K562 (cell line): ENCODE results near the gene OLIG2. TPM values are rescaled to one million over a fixed set of nuclear protein-coding genes. Genes with fewer than 3 reads are reported as not detected.

Source experiments
- ATAC-seq: fragments of 200-7000 bp; cut with Tn5 transposase; 3 replicates; pipeline ENCODE4 v1.9.1; 2020; ENCODE audit warnings: moderate library complexity
- Bru-seq: library from RNA; stranded (reverse); fragments of 400-500 nt; gene quantifications from one replicate; lab custom pipeline; 2021; lab: Mats Ljungman, UMichigan
- BruChase-seq, 2 experiments: library from RNA; stranded (reverse); fragments of 400-500 nt; gene quantifications; one replicate each; lab custom pipeline; 2021; lab: Mats Ljungman, UMichigan
- BruUV-seq: library from RNA; stranded (reverse); fragments of 400-500 nt; replicated peaks from 2 replicates; lab custom pipeline; 2021; lab: Mats Ljungman, UMichigan
- CTCF ChIA-PET: fragments of 300-600 bp; formaldehyde crosslinking; extraction: SDS; loops from one replicate; lab custom pipeline; 2021; ENCODE audit warnings: low intra/inter-chr PET ratio; lab: Yijun Ruan, JAX
- POLR2A ChIA-PET: fragments of 300-600, 350-650 bp; sonication (Branson Sonifier 250); formaldehyde crosslinking; extraction: SDS; loops from one replicate; lab custom pipeline; 2021; ENCODE audit warnings: antibody characterized with exemption, inconsistent platforms; lab: Yijun Ruan, JAX
- DNase-seq, 4 experiments: peaks; one replicate each; pipeline versions ENCODE4 v3.0.0 to v3.0.0-alpha.2; 2011 to 2018; ENCODE audit warnings: low spot score in 3 of 4, mixed read lengths in 3 of 4; ENCODE audit errors: extremely low read depth in 1 of 4
- FAIRE-seq: peaks from 2 replicates; lab custom pipeline; 2011; peaks lifted over from hg19 to GRCh38; lab: Jason Lieb, UNC
- H2AFZ ChIP-seq: 2 replicates; pipeline ENCODE4 v1.6.0; 2011; ENCODE audit warnings: low read depth, low read length, control low read depth, inconsistent platforms
- H3K27ac ChIP-seq: fragments of 200-600 bp; 3 replicates; pipeline ENCODE4 v1.8.0; 2011; ENCODE audit warnings: low read depth, mild to moderate bottlenecking, control low read depth, inconsistent platforms, low read length, moderate library complexity, mixed read lengths; ENCODE audit errors: extremely low read depth
- H3K27me3 ChIP-seq, 2 experiments: fragments of 300-600 bp in 1 of 2; 2 replicates in 1 of 2; 3 replicates in 1 of 2; pipeline versions ENCODE4 v1.6.0 to v1.8.0; 2011; ENCODE audit warnings: inconsistent platforms in 2 of 2, low read length in 2 of 2, mild to moderate bottlenecking in 1 of 2, mixed read lengths in 1 of 2, moderate library complexity in 1 of 2; ENCODE audit not compliant: control insufficient read depth in 2 of 2, insufficient read depth in 2 of 2
- H3K36me3 ChIP-seq: fragments of 300-600 bp; 3 replicates; pipeline ENCODE4 v1.8.0; 2011; ENCODE audit warnings: mild to moderate bottlenecking, low read length, inconsistent platforms; ENCODE audit not compliant: control insufficient read depth, insufficient read depth
- H3K4me1 ChIP-seq, 2 experiments: fragments of 200-600 bp in 1 of 2; replicated peaks in 1 of 2; 2 replicates in 1 of 2; 3 replicates in 1 of 2; pipeline versions ENCODE4 v1.5.1 to v1.8.0; 2011; ENCODE audit warnings: inconsistent platforms in 2 of 2, low read length in 2 of 2, mild to moderate bottlenecking in 1 of 2, mixed read lengths in 1 of 2, moderate library complexity in 1 of 2; ENCODE audit not compliant: control insufficient read depth in 2 of 2, insufficient read depth in 2 of 2
- H3K4me2 ChIP-seq: 2 replicates; pipeline ENCODE4 v1.6.1; 2011; ENCODE audit warnings: low read length, control low read depth, inconsistent platforms, mixed read lengths; ENCODE audit not compliant: insufficient read depth
- H3K4me3 ChIP-seq: fragments of 200-600 bp; sonication (generic), shearing (Covaris generic); 2 replicates; pipeline ENCODE4 v1.5.1; 2016; ENCODE audit warnings: control low read depth, inconsistent platforms
- H3K79me2 ChIP-seq: fragments of 200-600 bp; 3 replicates; pipeline ENCODE4 v1.8.0; 2011; ENCODE audit warnings: low read length, inconsistent platforms; ENCODE audit not compliant: control insufficient read depth, insufficient read depth
- H3K9ac ChIP-seq, 2 experiments: 2 replicates each; pipeline versions ENCODE4 v1.6.0 to v1.6.1; 2011; ENCODE audit warnings: low read depth in 2 of 2, low read length in 2 of 2, control low read depth in 1 of 2, inconsistent platforms in 1 of 2, mild to moderate bottlenecking in 1 of 2, mixed read lengths in 1 of 2; ENCODE audit not compliant: insufficient read depth in 1 of 2
- H3K9me1 ChIP-seq: one replicate; pipeline ENCODE4 v1.6.0; 2011; ENCODE audit warnings: inconsistent platforms, mild to moderate bottlenecking, low read length, moderate library complexity; ENCODE audit not compliant: control insufficient read depth, insufficient read depth
- H3K9me3 ChIP-seq: replicated peaks from 2 replicates; pipeline ENCODE4 v1.5.1; 2011; ENCODE audit warnings: low read depth, low read length, inconsistent platforms; ENCODE audit not compliant: control insufficient read depth, insufficient read depth
- H4K20me1 ChIP-seq: replicated peaks from 2 replicates; pipeline ENCODE4 v1.6.1; 2011; ENCODE audit warnings: low read length, inconsistent platforms, mixed read lengths; ENCODE audit not compliant: control insufficient read depth, insufficient read depth
- BDP1 ChIP-seq: IDR thresholded peaks from 3 replicates; pipeline ENCODE4 v1.6.1; 2011; ENCODE audit not compliant: insufficient read length, insufficient read depth
- POLR2AphosphoS2 ChIP-seq: IDR thresholded peaks from 2 replicates; pipeline ENCODE4 v1.6.1; 2012; ENCODE audit warnings: low read length, improper control_type of control experiment
- RBBP5 ChIP-seq: fragments of 200-600 bp; sonication (generic); IDR thresholded peaks from 2 replicates; pipeline ENCODE4 v1.6.1; 2012; ENCODE audit warnings: borderline replicate concordance, mild to moderate bottlenecking, low read length, control low read depth, inconsistent platforms; ENCODE audit not compliant: insufficient read depth, poor library complexity, severe bottlenecking
- ZNF174 ChIP-seq: fragments of 250-450 bp; sonication (Bioruptor Pico); IDR thresholded peaks from 2 replicates; pipeline ENCODE4 v1.4.0; 2020; ENCODE audit warnings: mild to moderate bottlenecking
- WGBS: fragments of 100-300 bp; shearing (Covaris generic); methylation state at CpG from one replicate; pipeline ENCODE4 v1.1.6; 2016; ENCODE audit warnings: low coverage, mixed read lengths; ENCODE audit not compliant: insufficient coverage; ENCODE audit errors: missing lambda C conversion rate; 5-methylcytosine and 5-hydroxymethylcytosine counted together
- in situ Hi-C: fragments of 300-500 bp; cut with MboI; formaldehyde crosslinking; loops from 4 replicates; pipeline ENCODE4 v1.15.0; 2018; ENCODE audit warnings: inconsistent platforms, mixed read lengths
- intact Hi-C: fragments of 100-400 bp; cut with micrococcal nuclease; formaldehyde crosslinking; loops from 2 replicates; pipeline ENCODE4 v1.14.2; 2022
- long read RNA-seq, 3 experiments: library from polyadenylated mRNA in 2 of 3; library from RNA in 1 of 3; unstranded in 2 of 3; stranded (forward) in 1 of 3; transcript quantifications; one replicate each; pipeline ENCODE4 v2.0.0, GENCODE V29; 2019 to 2022
- polyA minus RNA-seq, 3 experiments: library from RNA; depleted of rRNA, polyadenylated mRNA; stranded (reverse); fragments of >200 nt; gene quantifications; 2 replicates each; pipeline ENCODE4 v1.2.3, GENCODE V29; 2011
- polyA plus RNA-seq, 8 experiments: library from polyadenylated mRNA; depleted of rRNA in 4 of 8; stranded (reverse) in 5 of 8; unstranded in 3 of 8; fragments of >200 nt; fragmentation: Nextera tagmentation in 2 of 8; fragmentation: Illumina TruSeq in 1 of 8; extraction: Ambion mirVana in 2 of 8; extraction: Trizol in 1 of 8; gene quantifications; 2 replicates each; pipeline versions ENCODE4 v1.2.1 to v1.2.3, GENCODE V29; 2011 to 2014; ENCODE audit warnings: inconsistent platforms in 1 of 8, missing spikeins in 1 of 8
- total RNA-seq, 7 experiments: library from RNA; depleted of rRNA in 6 of 7; stranded (reverse); fragments of >200 nt in 6 of 7; fragmentation: Illumina TruSeq in 2 of 7; extraction: Trizol in 2 of 7; gene quantifications; 2 replicates each; pipeline versions ENCODE4 v1.2.1 to v1.2.3, GENCODE V29; 2011 to 2021; ENCODE audit warnings: low replicate concordance in 1 of 7
- TF ChIP-seq, protein P1 (sequence below): sonication (generic); formaldehyde crosslinking; IDR thresholded peaks from 2 replicates; pipeline ENCODE4 v1.8.0; 2022; ENCODE audit warnings: mild to moderate bottlenecking, missing genetic modification reagents

Gene OLIG2
- not detected in 2 replicates for total RNA-seq (2011; cell fraction: chromatin; rRNA removed; ENCODE audit: low replicate concordance)
- total RNA-seq (2011; cell fraction: nucleolus; rRNA removed) = not detected in 2 replicates
- total RNA-seq (2011; cell fraction: nucleoplasm; rRNA removed) = not detected in 2 replicates
- total RNA-seq (2014; rRNA removed) (not detected in 2 replicates), total RNA-seq (2014; rRNA removed; fragmentation: Illumina TruSeq; extraction: Trizol) (not detected in 2 replicates), total RNA-seq (2015; rRNA removed; fragmentation: Illumina TruSeq; extraction: Trizol) (not detected in 2 replicates), total RNA-seq (2021) (not detected in 2 replicates), polyA plus RNA-seq (2011; rRNA removed) (not detected in 2 replicates), polyA plus RNA-seq (2014; fragmentation: Illumina TruSeq; extraction: Trizol) (not detected in 2 replicates), polyA plus RNA-seq (2014; fragmentation: Nextera tagmentation; extraction: Ambion mirVana) (not detected), polyA plus RNA-seq (2014; rRNA removed) (not detected in 2 replicates), polyA minus RNA-seq (2011; rRNA and poly(A)+ RNA removed) (not detected in 2 replicates), Bru-seq, nascent RNA (not detected), BruChase-seq, experiment 1, labeled RNA remaining after a 2-hour chase (not detected), BruChase-seq, experiment 2, labeled RNA remaining after a 6-hour chase (not detected)
- polyA plus RNA-seq (2011; cell fraction: cytosol; rRNA removed) = not detected in 2 replicates
- not detected in 2 replicates for polyA plus RNA-seq (2011; cell fraction: nucleus; rRNA removed)
- not detected in 2 replicates for polyA plus RNA-seq (2012)
- polyA minus RNA-seq (2011; cell fraction: cytosol; rRNA and poly(A)+ RNA removed) = not detected in 2 replicates
- polyA minus RNA-seq (2011; cell fraction: nucleus; rRNA and poly(A)+ RNA removed) = not detected in 2 replicates
- long read RNA-seq, experiment 1 = 0 reads
- long read RNA-seq, experiment 2 = 0 reads
- long read RNA-seq, experiment 3 = 0 reads

DNA sequence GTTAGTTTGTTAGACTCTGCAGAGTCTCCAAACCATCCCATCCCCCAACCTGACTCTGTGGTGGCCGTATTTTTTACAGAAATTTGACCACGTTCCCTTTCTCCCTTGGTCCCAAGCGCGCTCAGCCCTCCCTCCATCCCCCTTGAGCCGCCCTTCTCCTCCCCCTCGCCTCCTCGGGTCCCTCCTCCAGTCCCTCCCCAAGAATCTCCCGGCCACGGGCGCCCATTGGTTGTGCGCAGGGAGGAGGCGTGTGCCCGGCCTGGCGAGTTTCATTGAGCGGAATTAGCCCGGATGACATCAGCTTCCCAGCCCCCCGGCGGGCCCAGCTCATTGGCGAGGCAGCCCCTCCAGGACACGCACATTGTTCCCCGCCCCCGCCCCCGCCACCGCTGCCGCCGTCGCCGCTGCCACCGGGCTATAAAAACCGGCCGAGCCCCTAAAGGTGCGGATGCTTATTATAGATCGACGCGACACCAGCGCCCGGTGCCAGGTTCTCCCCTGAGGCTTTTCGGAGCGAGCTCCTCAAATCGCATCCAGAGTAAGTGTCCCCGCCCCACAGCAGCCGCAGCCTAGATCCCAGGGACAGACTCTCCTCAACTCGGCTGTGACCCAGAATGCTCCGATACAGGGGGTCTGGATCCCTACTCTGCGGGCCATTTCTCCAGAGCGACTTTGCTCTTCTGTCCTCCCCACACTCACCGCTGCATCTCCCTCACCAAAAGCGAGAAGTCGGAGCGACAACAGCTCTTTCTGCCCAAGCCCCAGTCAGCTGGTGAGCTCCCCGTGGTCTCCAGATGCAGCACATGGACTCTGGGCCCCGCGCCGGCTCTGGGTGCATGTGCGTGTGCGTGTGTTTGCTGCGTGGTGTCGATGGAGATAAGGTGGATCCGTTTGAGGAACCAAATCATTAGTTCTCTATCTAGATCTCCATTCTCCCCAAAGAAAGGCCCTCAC is at the start of gene OLIG2:
Gene OLIG2 (plus strand): TSS at position 447 of the 954 bp plus-strand sequence. CDS start 928 bp downstream, outside the sequence.
- intact Hi-C loops = no loop called here

More for the DNA sequence above, at the start of gene OLIG2:
- CTCF ChIA-PET = no interaction called here
- no peaks in the 10 kb centered on the region for H3K36me3 ChIP-seq
- POLR2A ChIA-PET = interaction anchor here (0.5 kb wide), 1 partner anchor 27 kb away, joined by 3 read pairs; no protein-coding TSS in a partner anchor
- in situ Hi-C loops = no loop called here
- TF ChIP-seq BDP1 (no peak), RBBP5 (no peak), POLR2AphosphoS2 (no peak), ZNF174 (no peak)
- TF ChIP-seq, protein P1, sequence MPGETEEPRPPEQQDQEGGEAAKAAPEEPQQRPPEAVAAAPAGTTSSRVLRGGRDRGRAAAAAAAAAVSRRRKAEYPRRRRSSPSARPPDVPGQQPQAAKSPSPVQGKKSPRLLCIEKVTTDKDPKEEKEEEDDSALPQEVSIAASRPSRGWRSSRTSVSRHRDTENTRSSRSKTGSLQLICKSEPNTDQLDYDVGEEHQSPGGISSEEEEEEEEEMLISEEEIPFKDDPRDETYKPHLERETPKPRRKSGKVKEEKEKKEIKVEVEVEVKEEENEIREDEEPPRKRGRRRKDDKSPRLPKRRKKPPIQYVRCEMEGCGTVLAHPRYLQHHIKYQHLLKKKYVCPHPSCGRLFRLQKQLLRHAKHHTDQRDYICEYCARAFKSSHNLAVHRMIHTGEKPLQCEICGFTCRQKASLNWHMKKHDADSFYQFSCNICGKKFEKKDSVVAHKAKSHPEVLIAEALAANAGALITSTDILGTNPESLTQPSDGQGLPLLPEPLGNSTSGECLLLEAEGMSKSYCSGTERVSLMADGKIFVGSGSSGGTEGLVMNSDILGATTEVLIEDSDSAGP = no peak
- H3K79me2 ChIP-seq = no peaks in the 10 kb centered on the region
- H3K4me2 ChIP-seq = no peak within 1 kb of the TSS
- no peaks in the 10 kb centered on the region for H3K9me1 ChIP-seq
- no TSS peak for BruUV-seq
- H3K9ac ChIP-seq = no peak within 1 kb of the TSS
- H2AFZ ChIP-seq = no peak within 1 kb of the TSS
- H3K27ac ChIP-seq = no peak within 1 kb of the TSS
- peaks cover 0 to 14% of the 10 kb centered on the region in 2 experiments; a peak in 1 of 5 replicates for H3K4me1 ChIP-seq
- H4K20me1 ChIP-seq = peaks cover 8% of the 10 kb centered on the region; the same call in 1 of the 2 replicates
- H3K4me3 ChIP-seq = no peak within 1 kb of the TSS
- H3K9me3 ChIP-seq = no peaks in the 10 kb centered on the region
- ATAC-seq (peak; percentile 22; the same call in 1 of the 3 replicates), FAIRE-seq (no peak), DNase-seq (peak in 3 of 4 experiments; percentile 32 to 38 (median 36))
- H3K27me3 ChIP-seq = peaks cover 79 to 89% of the 10 kb centered on the region in 2 experiments
- WGBS = 9% methylated on average over 37 of the region's 59 CpGs
